ENCODE measurements around the gene AWAT2. TPM values are rescaled to one million over a fixed set of nuclear protein-coding genes. Genes with fewer than 3 reads are reported as not detected.

Gene AWAT2
- total and polyA plus RNA-seq, 5 donors from 2014 or later, result not detected

GRCh38 chrX:70082723-70083122 is 33.0 kb upstream of the AWAT2 start:
- H3K36me3 Mint-ChIP-seq, result no peaks in the 10 kb centered on the region
- DNase-seq (no peak), ATAC-seq (ENCODE audit: low read depth in 2 of 2) (no peak)
- H3K27ac Mint-ChIP-seq, result no peak overlapping the region
- no peaks in the 10 kb centered on the region for H3K9me3 ChIP-seq (ENCODE audit: control insufficient read depth in 2 of 2, low read length in 2 of 2)
- peaks cover 8% of the 10 kb centered on the region for H3K27me3 Mint-ChIP-seq
- H3K27me3 ChIP-seq (ENCODE audit: control insufficient read depth, insufficient read depth, low read length), result no peaks in the 10 kb centered on the region
- H3K4me3 Mint-ChIP-seq, result no peak overlapping the region
- no peaks in the 10 kb centered on the region for H3K4me1 Mint-ChIP-seq
- H3K36me3 ChIP-seq (ENCODE audit: control insufficient read depth, insufficient read depth, low read length), result no peaks in the 10 kb centered on the region
- no peaks in the 10 kb centered on the region for H3K4me1 ChIP-seq (ENCODE audit: control insufficient read depth, insufficient read depth, low read length, poor library complexity, severe bottlenecking)
- H3K27ac ChIP-seq (ENCODE audit: insufficient read depth, low read length, poor library complexity, severe bottlenecking), result no peak overlapping the region
- no peak overlapping the region for H3K4me3 ChIP-seq (ENCODE audit: low read depth, low read length)
- H3K9me3 Mint-ChIP-seq, result peaks cover 0 to 1% (median 0%) of the 10 kb centered on the region in 7 donors

GRCh38 chrX:70079870-70080269 is 30.1 kb upstream of the AWAT2 start:
- Mint-ChIP-seq H3K27me3 (peaks cover 8% of the 10 kb centered on the region), H3K4me3 (no peak overlapping the region), H3K4me1 (no peaks in the 10 kb centered on the region), H3K27ac (no peak overlapping the region), H3K36me3 (no peaks in the 10 kb centered on the region), H3K9me3 (peaks cover 0 to 2% (median 0%) of the 10 kb centered on the region in 7 donors)
- H3K9me3 ChIP-seq (ENCODE audit: control insufficient read depth in 2 of 2, low read length in 2 of 2), result no peaks in the 10 kb centered on the region
- no peaks in the 10 kb centered on the region for H3K27me3 ChIP-seq (ENCODE audit: control insufficient read depth, insufficient read depth, low read length)
- H3K4me1 ChIP-seq (ENCODE audit: control insufficient read depth, insufficient read depth, low read length, poor library complexity, severe bottlenecking), result no peaks in the 10 kb centered on the region
- ATAC-seq (ENCODE audit: low read depth in 2 of 2) (no peak), DNase-seq (no peak)
- no peak overlapping the region for H3K4me3 ChIP-seq (ENCODE audit: low read depth, low read length)
- no peak overlapping the region for H3K27ac ChIP-seq (ENCODE audit: insufficient read depth, low read length, poor library complexity, severe bottlenecking)
- H3K36me3 ChIP-seq (ENCODE audit: control insufficient read depth, insufficient read depth, low read length), result no peaks in the 10 kb centered on the region

- H3K9me3 ChIP-seq (ENCODE audit: control insufficient read depth in 2 of 2, low read length in 2 of 2), result no peaks in the 10 kb centered on the region
- H3K36me3 ChIP-seq (ENCODE audit: control insufficient read depth, insufficient read depth, low read length), result no peaks in the 10 kb centered on the region
- H3K9me3 Mint-ChIP-seq, result peaks cover 0 to 2% (median 0%) of the 10 kb centered on the region in 7 donors
- H3K4me3 ChIP-seq (ENCODE audit: low read depth, low read length), result no peak overlapping the region
- no peak for ATAC-seq (ENCODE audit: low read depth in 2 of 2)
- H3K4me3 Mint-ChIP-seq, result no peak overlapping the region
- no peak overlapping the region for H3K27ac ChIP-seq (ENCODE audit: insufficient read depth, low read length, poor library complexity, severe bottlenecking)
- no peaks in the 10 kb centered on the region for H3K4me1 ChIP-seq (ENCODE audit: control insufficient read depth, insufficient read depth, low read length, poor library complexity, severe bottlenecking)
- H3K27me3 Mint-ChIP-seq, result peaks cover 9% of the 10 kb centered on the region
- no peaks in the 10 kb centered on the region for H3K4me1 Mint-ChIP-seq
- no peak for DNase-seq
- no peak overlapping the region for H3K27ac Mint-ChIP-seq
- no peaks in the 10 kb centered on the region for H3K36me3 Mint-ChIP-seq
- H3K27me3 ChIP-seq (ENCODE audit: control insufficient read depth, insufficient read depth, low read length), result no peaks in the 10 kb centered on the region
Measured at GRCh38 chrX:70079297-70079696, 29.6 kb upstream of the AWAT2 start.

GRCh38 chrX:70066646-70067045 is 16.9 kb upstream of the AWAT2 start:
- no peak for ATAC-seq (ENCODE audit: low read depth in 2 of 2)
- Histone ChIP-seq H3K27me3 (ENCODE audit: control insufficient read depth, insufficient read depth, low read length) (no peaks in the 10 kb centered on the region), H3K4me1 (ENCODE audit: control insufficient read depth, insufficient read depth, low read length, poor library complexity, severe bottlenecking) (no peaks in the 10 kb centered on the region), H3K4me3 (ENCODE audit: low read depth, low read length) (no peak overlapping the region), H3K36me3 (ENCODE audit: control insufficient read depth, insufficient read depth, low read length) (no peaks in the 10 kb centered on the region), H3K9me3 (ENCODE audit: control insufficient read depth in 2 of 2, low read length in 2 of 2) (no peaks in the 10 kb centered on the region), H3K27ac (ENCODE audit: insufficient read depth, low read length, poor library complexity, severe bottlenecking) (no peak overlapping the region)
- H3K27ac Mint-ChIP-seq, result no peak overlapping the region
- H3K9me3 Mint-ChIP-seq, result peaks cover 0 to 4% (median 0%) of the 10 kb centered on the region in 7 donors
- no peaks in the 10 kb centered on the region for H3K36me3 Mint-ChIP-seq
- no peaks in the 10 kb centered on the region for H3K4me1 Mint-ChIP-seq
- no peak for DNase-seq
- H3K27me3 Mint-ChIP-seq, result peaks cover 4% of the 10 kb centered on the region
- H3K4me3 Mint-ChIP-seq, result no peak overlapping the region

- H3K4me3 ChIP-seq (ENCODE audit: low read depth, low read length), result no peak overlapping the region
- peaks cover 0 to 4% (median 0%) of the 10 kb centered on the region in 7 donors for H3K9me3 Mint-ChIP-seq
- no peaks in the 10 kb centered on the region for H3K27me3 ChIP-seq (ENCODE audit: control insufficient read depth, insufficient read depth, low read length)
- no peak overlapping the region for H3K27ac Mint-ChIP-seq
- no peaks in the 10 kb centered on the region for H3K9me3 ChIP-seq (ENCODE audit: control insufficient read depth in 2 of 2, low read length in 2 of 2)
- H3K36me3 ChIP-seq (ENCODE audit: control insufficient read depth, insufficient read depth, low read length), result no peaks in the 10 kb centered on the region
- no peaks in the 10 kb centered on the region for H3K36me3 Mint-ChIP-seq
- H3K27me3 Mint-ChIP-seq, result no peaks in the 10 kb centered on the region
- H3K4me1 ChIP-seq (ENCODE audit: control insufficient read depth, insufficient read depth, low read length, poor library complexity, severe bottlenecking), result no peaks in the 10 kb centered on the region
- no peaks in the 10 kb centered on the region for H3K4me1 Mint-ChIP-seq
- no peak overlapping the region for H3K27ac ChIP-seq (ENCODE audit: insufficient read depth, low read length, poor library complexity, severe bottlenecking)
- ATAC-seq (ENCODE audit: low read depth in 2 of 2) (no peak), DNase-seq (no peak)
- no peak overlapping the region for H3K4me3 Mint-ChIP-seq
Measured at GRCh38 chrX:70062961-70063550, 13.3 kb upstream of the AWAT2 start.

GRCh38 chrX:70062076-70062475 is 12.3 kb upstream of the AWAT2 start, which contains the start of gene OTUD6A:
Gene OTUD6A, plus strand, starts transcription at chrX:70062457. Its CDS starts 68 bp downstream, at chrX:70062525.
- Histone ChIP-seq H3K27me3 (ENCODE audit: control insufficient read depth, insufficient read depth, low read length) (no peaks in the 10 kb centered on the region), H3K4me1 (ENCODE audit: control insufficient read depth, insufficient read depth, low read length, poor library complexity, severe bottlenecking) (no peaks in the 10 kb centered on the region), H3K27ac (ENCODE audit: insufficient read depth, low read length, poor library complexity, severe bottlenecking) (no peak within 1 kb of the TSS), H3K36me3 (ENCODE audit: control insufficient read depth, insufficient read depth, low read length) (no peaks in the 10 kb centered on the region), H3K4me3 (ENCODE audit: low read depth, low read length) (no peak within 1 kb of the TSS), H3K9me3 (ENCODE audit: control insufficient read depth in 2 of 2, low read length in 2 of 2) (no peaks in the 10 kb centered on the region)
- no peak within 1 kb of the TSS for H3K27ac Mint-ChIP-seq
- H3K4me3 Mint-ChIP-seq, result no peak within 1 kb of the TSS
- H3K9me3 Mint-ChIP-seq, result peaks cover 0 to 4% (median 0%) of the 10 kb centered on the region in 7 donors
- DNase-seq, result no peak
- no peak for ATAC-seq (ENCODE audit: low read depth in 2 of 2)
- no peaks in the 10 kb centered on the region for H3K4me1 Mint-ChIP-seq
- H3K36me3 Mint-ChIP-seq, result no peaks in the 10 kb centered on the region
- no peaks in the 10 kb centered on the region for H3K27me3 Mint-ChIP-seq

- H3K36me3 ChIP-seq (ENCODE audit: control insufficient read depth, insufficient read depth, low read length), result no peaks in the 10 kb centered on the region
- ATAC-seq (ENCODE audit: low read depth in 2 of 2) (no peak), DNase-seq (no peak)
- no peaks in the 10 kb centered on the region for H3K4me1 ChIP-seq (ENCODE audit: control insufficient read depth, insufficient read depth, low read length, poor library complexity, severe bottlenecking)
- H3K4me3 Mint-ChIP-seq, result no peak overlapping the region
- H3K9me3 Mint-ChIP-seq, result no peaks in the 10 kb centered on the region
- no peak overlapping the region for H3K27ac ChIP-seq (ENCODE audit: insufficient read depth, low read length, poor library complexity, severe bottlenecking)
- H3K9me3 ChIP-seq (ENCODE audit: control insufficient read depth in 2 of 2, low read length in 2 of 2), result no peaks in the 10 kb centered on the region
- no peak overlapping the region for H3K27ac Mint-ChIP-seq
- no peaks in the 10 kb centered on the region for H3K4me1 Mint-ChIP-seq
- no peaks in the 10 kb centered on the region for H3K27me3 ChIP-seq (ENCODE audit: control insufficient read depth, insufficient read depth, low read length)
- no peaks in the 10 kb centered on the region for H3K36me3 Mint-ChIP-seq
- no peak overlapping the region for H3K4me3 ChIP-seq (ENCODE audit: low read depth, low read length)
- peaks cover 7% of the 10 kb centered on the region for H3K27me3 Mint-ChIP-seq
Measured at GRCh38 chrX:70054391-70054790, 4.7 kb upstream of the AWAT2 start.

- Histone ChIP-seq H3K36me3 (ENCODE audit: control insufficient read depth, insufficient read depth, low read length) (no peaks in the 10 kb centered on the region), H3K27ac (ENCODE audit: insufficient read depth, low read length, poor library complexity, severe bottlenecking) (no peak overlapping the region), H3K4me3 (ENCODE audit: low read depth, low read length) (no peak overlapping the region), H3K4me1 (ENCODE audit: control insufficient read depth, insufficient read depth, low read length, poor library complexity, severe bottlenecking) (no peaks in the 10 kb centered on the region), H3K27me3 (ENCODE audit: control insufficient read depth, insufficient read depth, low read length) (no peaks in the 10 kb centered on the region), H3K9me3 (ENCODE audit: control insufficient read depth in 2 of 2, low read length in 2 of 2) (no peaks in the 10 kb centered on the region)
- no peak overlapping the region for H3K27ac Mint-ChIP-seq
- no peak for DNase-seq
- peaks cover 7% of the 10 kb centered on the region for H3K27me3 Mint-ChIP-seq
- no peaks in the 10 kb centered on the region for H3K9me3 Mint-ChIP-seq
- no peak for ATAC-seq (ENCODE audit: low read depth in 2 of 2)
- no peaks in the 10 kb centered on the region for H3K36me3 Mint-ChIP-seq
- no peak overlapping the region for H3K4me3 Mint-ChIP-seq
- H3K4me1 Mint-ChIP-seq, result no peaks in the 10 kb centered on the region
Measured at GRCh38 chrX:70052895-70053615, 3.3 kb upstream of the AWAT2 start.
